Mesenchymal stem cell (in vitro differentiated cells and primary cell): ENCODE measurements around the gene TERT.

Experiments used
- DNase-seq: peaks from one replicate; pipeline ENCODE4 v3.0.0-alpha.2; 2013
- H2AFZ ChIP-seq: one replicate; pipeline ENCODE4 v1.6.1; 2013; ENCODE audit warnings: low read depth, mild to moderate bottlenecking, control low read depth, inconsistent platforms, low read length, moderate library complexity
- H2AK5ac ChIP-seq: 2 replicates; pipeline ENCODE4 v1.6.1; 2013; ENCODE audit warnings: low read length, moderate library complexity, mild to moderate bottlenecking, inconsistent platforms; ENCODE audit not compliant: severe bottlenecking
- H2BK120ac ChIP-seq: one replicate; pipeline ENCODE4 v1.6.1; 2013; ENCODE audit warnings: low read depth, mild to moderate bottlenecking, inconsistent platforms, low read length, moderate library complexity
- H2BK12ac ChIP-seq, 2 experiments: one replicate each; pipeline ENCODE4 v1.6.1; 2013; ENCODE audit warnings: inconsistent platforms in 2 of 2, low read length in 2 of 2, mild to moderate bottlenecking in 2 of 2, moderate library complexity in 2 of 2, control low read depth in 1 of 2
- H2BK15ac ChIP-seq: one replicate; pipeline ENCODE4 v1.6.1; 2013; ENCODE audit warnings: mild to moderate bottlenecking, low read depth, inconsistent platforms; ENCODE audit not compliant: poor library complexity, severe bottlenecking
- H2BK5ac ChIP-seq: 2 replicates; pipeline ENCODE4 v1.6.1; 2013; ENCODE audit warnings: low read depth, mild to moderate bottlenecking, low read length, control low read depth, inconsistent platforms; ENCODE audit not compliant: poor library complexity, severe bottlenecking
- H3K14ac ChIP-seq, 2 experiments: one replicate each; pipeline ENCODE4 v1.6.1; 2013; ENCODE audit warnings: inconsistent platforms in 2 of 2, low read length in 2 of 2, control low read depth in 1 of 2, mild to moderate bottlenecking in 1 of 2, moderate library complexity in 1 of 2
- H3K18ac ChIP-seq, 2 experiments: one replicate each; pipeline ENCODE4 v1.6.1; 2013; ENCODE audit warnings: inconsistent platforms in 2 of 2, low read length in 2 of 2, control low read depth in 1 of 2, low read depth in 1 of 2, mild to moderate bottlenecking in 1 of 2
- H3K23ac ChIP-seq, 2 experiments: one replicate each; pipeline ENCODE4 v1.6.1; 2013; ENCODE audit warnings: inconsistent platforms in 2 of 2, low read length in 2 of 2, mild to moderate bottlenecking in 2 of 2, moderate library complexity in 2 of 2, control low read depth in 1 of 2
- H3K27ac ChIP-seq: 2 replicates; pipeline ENCODE4 v1.5.1; 2013; ENCODE audit warnings: mild to moderate bottlenecking, moderate library complexity, low read length, control low read depth, inconsistent platforms; ENCODE audit not compliant: poor library complexity, severe bottlenecking
- H3K27me3 ChIP-seq, 2 experiments: 2 replicates each; pipeline versions ENCODE4 v1.6.1 to v1.7.0; 2013; ENCODE audit warnings: low read length in 2 of 2, mild to moderate bottlenecking in 2 of 2, moderate library complexity in 2 of 2, control low read depth in 1 of 2, inconsistent platforms in 1 of 2; ENCODE audit not compliant: control insufficient read depth in 1 of 2, insufficient read depth in 1 of 2
- H3K36me3 ChIP-seq, 2 experiments: 2 replicates each; pipeline versions ENCODE4 v1.6.1 to v1.7.0; 2013; ENCODE audit warnings: low read length in 2 of 2, control low read depth in 1 of 2, inconsistent platforms in 1 of 2, low read depth in 1 of 2, mild to moderate bottlenecking in 1 of 2; ENCODE audit not compliant: insufficient read depth in 2 of 2, control insufficient read depth in 1 of 2
- H3K4ac ChIP-seq, 2 experiments: one replicate each; pipeline ENCODE4 v1.6.1; 2013; ENCODE audit warnings: inconsistent platforms in 2 of 2, low read length in 2 of 2, mild to moderate bottlenecking in 2 of 2, moderate library complexity in 2 of 2, control low read depth in 1 of 2, low read depth in 1 of 2
- H3K4me1 ChIP-seq: 2 replicates; pipeline ENCODE4 v1.6.1; 2013; ENCODE audit warnings: low read depth, low read length, control low read depth; ENCODE audit not compliant: control insufficient read depth, insufficient read depth
- H3K4me2 ChIP-seq: 2 replicates; pipeline ENCODE4 v1.6.1; 2013; ENCODE audit warnings: low read length, mild to moderate bottlenecking, inconsistent platforms; ENCODE audit not compliant: poor library complexity, severe bottlenecking
- H3K4me3 ChIP-seq, 2 experiments: 2 replicates each; pipeline versions ENCODE4 v1.5.1 to v1.7.0; 2013; ENCODE audit warnings: low read length in 2 of 2, mild to moderate bottlenecking in 2 of 2, control low read depth in 1 of 2, low read depth in 1 of 2; ENCODE audit not compliant: insufficient read depth in 1 of 2
- H3K79me1 ChIP-seq: replicated peaks from 2 replicates; pipeline ENCODE4 v1.6.1; 2013; ENCODE audit warnings: mild to moderate bottlenecking, control low read depth, low read length, inconsistent platforms; ENCODE audit not compliant: poor library complexity, severe bottlenecking
- H3K9ac ChIP-seq: 2 replicates; pipeline ENCODE4 v1.7.0; 2013; ENCODE audit warnings: mild to moderate bottlenecking, low read length, moderate library complexity
- H3K9me3 ChIP-seq: 2 replicates; pipeline ENCODE4 v1.7.0; 2013; ENCODE audit warnings: mild to moderate bottlenecking, low read length; ENCODE audit not compliant: control insufficient read depth
- H4K8ac ChIP-seq: one replicate; pipeline ENCODE4 v1.6.1; 2013; ENCODE audit warnings: inconsistent platforms, mild to moderate bottlenecking, low read length, moderate library complexity
- H4K91ac ChIP-seq: one replicate; pipeline ENCODE4 v1.6.1; 2013; ENCODE audit warnings: mild to moderate bottlenecking, low read length, inconsistent platforms
- WGBS: methylation state at CpG from one replicate; pipeline ENCODE4 v1.1.7; 2013; ENCODE audit warnings: mixed read lengths; 5-methylcytosine and 5-hydroxymethylcytosine counted together

TERT gene

DNA sequence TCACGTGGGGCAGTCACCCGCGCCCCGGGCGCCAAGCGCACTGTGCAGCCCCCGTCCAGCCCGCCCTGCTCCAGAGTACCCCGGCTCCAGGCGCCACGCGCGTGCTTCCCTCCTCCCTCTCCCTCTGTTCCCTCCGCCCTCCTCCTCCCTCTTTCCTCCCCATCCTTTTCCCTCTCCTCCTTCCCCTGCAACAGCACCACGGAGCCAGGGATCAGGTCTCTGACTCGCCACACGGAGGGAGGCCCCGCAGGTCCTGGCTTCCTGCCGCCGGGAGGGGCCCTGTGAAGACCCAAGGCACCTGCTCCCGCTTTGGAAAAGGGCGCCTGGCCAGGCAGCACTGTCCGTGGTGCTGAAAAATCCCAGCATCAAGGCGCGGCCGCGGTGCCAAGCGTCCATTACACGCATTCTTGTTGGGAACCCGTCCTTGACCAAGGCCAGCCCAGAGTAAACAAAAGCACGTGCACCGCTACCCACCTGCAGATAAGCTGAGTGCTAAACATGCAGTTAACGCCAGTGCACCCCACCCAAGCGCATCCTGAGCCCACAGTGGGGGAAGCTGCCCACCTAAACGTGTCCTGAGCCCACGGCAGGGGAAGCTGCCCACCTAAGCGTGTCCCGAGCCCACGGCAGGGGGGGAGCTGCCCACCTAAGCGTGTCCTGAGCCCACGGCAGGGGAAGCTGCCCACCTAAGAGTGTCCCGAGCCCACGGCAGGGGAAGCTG lies 48.0 kb downstream of the TERT start:
- Histone ChIP-seq H2AFZ (no peak overlapping the region), H3K27me3 (peaks cover 7 to 49% of the 10 kb centered on the region in 2 experiments), H3K14ac (no peak overlapping the region), H2BK12ac (no peak overlapping the region), H3K79me1 (no peaks in the 10 kb centered on the region), H2AK5ac (no peak overlapping the region), H2BK5ac (no peak overlapping the region), H3K36me3 (no peaks in the 10 kb centered on the region), H3K9ac (no peak overlapping the region), H4K91ac (no peak overlapping the region), H2BK15ac (no peak overlapping the region), H3K27ac (no peak overlapping the region), H3K4me3 (no peak overlapping the region), H3K4ac (no peak overlapping the region), H3K9me3 (no peaks in the 10 kb centered on the region), H3K18ac (no peak overlapping the region), H4K8ac (no peak overlapping the region), H2BK120ac (no peak overlapping the region), H3K4me2 (no peak overlapping the region), H3K23ac (no peak overlapping the region), H3K4me1 (no peaks in the 10 kb centered on the region)
- peak; percentile 5 for DNase-seq
- WGBS = 35% methylated on average over 43 of the region's 43 CpGs

DNA sequence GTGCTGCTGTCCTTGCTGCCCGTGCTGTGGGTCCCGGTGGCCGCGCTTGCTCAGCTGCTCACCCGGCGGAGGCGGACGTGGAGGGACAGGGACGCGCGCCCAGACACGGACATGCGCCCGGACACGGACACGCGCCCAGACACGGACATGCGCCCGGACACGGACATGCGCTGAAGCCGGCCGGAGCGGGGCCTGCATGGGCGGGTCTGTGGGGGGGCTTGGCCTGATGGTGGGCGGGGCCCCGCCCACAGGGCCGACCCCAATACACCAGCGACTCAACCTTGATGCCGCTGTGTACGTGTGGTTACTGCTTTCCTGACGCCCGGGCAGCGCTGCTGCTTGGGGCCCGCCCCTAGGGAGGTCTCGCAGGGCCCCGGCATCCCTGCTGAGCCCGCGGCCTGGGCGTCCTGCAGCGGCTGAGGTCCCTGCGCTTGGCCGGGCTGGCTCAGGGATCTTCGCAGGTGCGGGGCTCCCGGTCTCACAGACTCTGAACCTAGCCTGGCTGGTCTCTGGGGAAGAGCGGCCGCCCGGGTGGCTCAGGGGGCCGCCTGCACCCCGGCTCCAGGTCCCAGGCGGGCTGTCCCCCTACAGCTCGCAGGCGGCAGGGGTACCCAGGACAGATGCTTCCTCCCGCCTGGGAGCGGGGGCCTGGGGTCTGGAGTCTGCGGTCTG lies 48.8 kb downstream of the TERT start:
- Histone ChIP-seq H3K18ac (no peak overlapping the region), H3K4me1 (no peaks in the 10 kb centered on the region), H3K14ac (no peak overlapping the region), H2BK12ac (no peak overlapping the region), H2AFZ (no peak overlapping the region), H2BK15ac (no peak overlapping the region), H3K36me3 (no peaks in the 10 kb centered on the region), H3K27ac (no peak overlapping the region), H3K4me2 (no peak overlapping the region), H3K9me3 (no peaks in the 10 kb centered on the region), H3K9ac (no peak overlapping the region), H4K91ac (no peak overlapping the region), H3K23ac (no peak overlapping the region), H3K4me3 (no peak overlapping the region), H2BK120ac (no peak overlapping the region), H3K4ac (no peak overlapping the region), H3K27me3 (peaks cover 7 to 52% of the 10 kb centered on the region in 2 experiments), H4K8ac (no peak overlapping the region), H2AK5ac (no peak overlapping the region), H2BK5ac (no peak overlapping the region), H3K79me1 (no peaks in the 10 kb centered on the region)
- 87% methylated on average over 49 of the region's 58 CpGs for WGBS
- no peak for DNase-seq

DNA sequence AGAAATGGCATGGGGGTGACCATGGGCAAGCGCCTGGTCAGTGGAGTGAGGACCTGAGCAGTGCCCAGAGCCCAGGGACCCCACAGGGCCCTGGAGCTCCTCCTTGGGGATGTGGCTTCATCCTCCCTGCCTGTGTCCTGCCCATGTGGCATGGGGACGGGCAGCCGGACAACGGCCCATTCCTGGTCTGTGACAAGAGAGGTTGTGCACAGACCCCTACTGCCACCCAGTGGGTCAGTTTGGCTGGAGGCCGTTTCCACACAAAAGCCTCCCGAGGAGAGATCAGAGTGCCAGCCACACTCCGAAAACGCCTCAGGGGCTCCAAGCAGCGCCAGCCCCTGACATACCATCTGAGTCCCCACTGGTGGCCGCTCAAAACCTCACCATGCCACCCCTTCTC lies 49.9 kb downstream of the TERT start:
- no peak overlapping the region for H2AK5ac ChIP-seq

DNA sequence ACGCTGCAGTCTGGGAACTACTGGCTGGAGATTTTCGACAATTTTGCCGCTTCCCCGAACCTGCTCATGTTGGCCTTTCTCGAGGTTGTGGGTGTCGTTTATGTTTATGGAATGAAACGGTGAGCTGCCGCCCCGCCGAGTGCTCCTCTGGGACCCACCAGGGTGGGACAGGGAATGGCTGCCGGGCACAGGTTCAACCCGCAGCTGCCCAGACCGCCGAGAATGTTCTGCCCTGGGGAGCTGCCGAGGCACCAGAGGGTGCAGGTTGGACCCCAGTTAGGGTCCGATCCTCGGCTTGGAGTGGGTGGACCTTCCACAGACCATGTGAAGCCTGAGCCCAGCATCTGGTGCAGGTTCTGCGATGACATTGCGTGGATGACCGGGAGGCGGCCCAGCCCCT lies 50.6 kb downstream of the TERT start:
- Histone ChIP-seq H3K36me3 (no peaks in the 10 kb centered on the region), H2BK15ac (no peak overlapping the region), H3K27me3 (peaks cover 5 to 52% of the 10 kb centered on the region in 2 experiments), H3K9me3 (no peaks in the 10 kb centered on the region), H2BK120ac (no peak overlapping the region), H3K9ac (no peak overlapping the region), H2AK5ac (no peak overlapping the region), H2BK5ac (no peak overlapping the region), H3K4me3 (no peak overlapping the region), H3K79me1 (no peaks in the 10 kb centered on the region), H2AFZ (no peak overlapping the region), H3K18ac (no peak overlapping the region), H3K23ac (no peak overlapping the region), H3K14ac (no peak overlapping the region), H4K8ac (no peak overlapping the region), H3K4ac (no peak overlapping the region), H3K4me1 (no peaks in the 10 kb centered on the region), H4K91ac (no peak overlapping the region), H2BK12ac (no peak overlapping the region), H3K4me2 (no peak overlapping the region), H3K27ac (no peak overlapping the region)
- 89% methylated on average over 21 of the region's 21 CpGs for WGBS
- no peak for DNase-seq

More for the DNA sequence above, 49.9 kb downstream of the TERT start:
- no peak overlapping the region for H2BK120ac ChIP-seq
- H3K4me2 ChIP-seq = no peak overlapping the region
- 79% methylated on average over 9 of the region's 10 CpGs for WGBS
- no peak overlapping the region for H3K18ac ChIP-seq
- no peak overlapping the region for H4K8ac ChIP-seq
- H4K91ac ChIP-seq = no peak overlapping the region
- H3K27me3 ChIP-seq = peaks cover 7 to 52% of the 10 kb centered on the region in 2 experiments
- no peak overlapping the region for H2BK12ac ChIP-seq
- no peak overlapping the region for H3K4ac ChIP-seq
- no peak for DNase-seq
- H3K27ac ChIP-seq = no peak overlapping the region
- no peaks in the 10 kb centered on the region for H3K9me3 ChIP-seq
- H3K14ac ChIP-seq = no peak overlapping the region
- no peak overlapping the region for H3K9ac ChIP-seq
- H3K4me3 ChIP-seq = no peak overlapping the region
- H2AFZ ChIP-seq = no peak overlapping the region
- no peaks in the 10 kb centered on the region for H3K4me1 ChIP-seq
- no peak overlapping the region for H2BK15ac ChIP-seq
- H3K23ac ChIP-seq = no peak overlapping the region
- no peaks in the 10 kb centered on the region for H3K36me3 ChIP-seq
- H3K79me1 ChIP-seq = no peaks in the 10 kb centered on the region
- no peak overlapping the region for H2BK5ac ChIP-seq
